Measurements from ENCODE around the gene THSD4.

Gene THSD4

GRCh38 chr15:71830981-71831380, 715.7 kb downstream of the THSD4 start:
- DNase-seq (ENCODE audit: low read depth in 3 of 3), result no peak
